A549 treated with CpdA at 1 μM for 4 hours (cell line): ENCODE measurements around the gene FRMD8. TPM values are rescaled to one million over a fixed set of nuclear protein-coding genes. Genes with fewer than 3 reads are reported as not detected.

Source experiments
- total RNA-seq: library from RNA; stranded (reverse); fragments of 200-300 nt; extraction: Qiagen RNA extraction; gene quantifications from 5 replicates; pipeline ENCODE4 v1.2.3, GENCODE V29; 2022; ENCODE audit warnings: low read depth

FRMD8 gene
- total RNA-seq: 42.3 to 55.3 TPM (median 49.6 TPM) in 5 replicates

GRCh38 chr11:65386307-65387140 lies at the start of gene FRMD8:
FRMD8 (plus strand) TSS chr11:65386637; CDS start chr11:65387037, 400 bp downstream.

GRCh38 chr11:65354265-65355012 lies 32.0 kb upstream of the FRMD8 start, which contains the start of gene TIGD3:
TIGD3 (plus strand) TSS chr11:65354751; CDS start chr11:65355809, 1,058 bp downstream.

GRCh38 chr11:65382033-65382803 lies 4.2 kb upstream of the FRMD8 start, which contains the start of gene SLC25A45:
SLC25A45 (minus strand) TSS chr11:65382646; CDS start chr11:65381951, 695 bp downstream.

DNA sequence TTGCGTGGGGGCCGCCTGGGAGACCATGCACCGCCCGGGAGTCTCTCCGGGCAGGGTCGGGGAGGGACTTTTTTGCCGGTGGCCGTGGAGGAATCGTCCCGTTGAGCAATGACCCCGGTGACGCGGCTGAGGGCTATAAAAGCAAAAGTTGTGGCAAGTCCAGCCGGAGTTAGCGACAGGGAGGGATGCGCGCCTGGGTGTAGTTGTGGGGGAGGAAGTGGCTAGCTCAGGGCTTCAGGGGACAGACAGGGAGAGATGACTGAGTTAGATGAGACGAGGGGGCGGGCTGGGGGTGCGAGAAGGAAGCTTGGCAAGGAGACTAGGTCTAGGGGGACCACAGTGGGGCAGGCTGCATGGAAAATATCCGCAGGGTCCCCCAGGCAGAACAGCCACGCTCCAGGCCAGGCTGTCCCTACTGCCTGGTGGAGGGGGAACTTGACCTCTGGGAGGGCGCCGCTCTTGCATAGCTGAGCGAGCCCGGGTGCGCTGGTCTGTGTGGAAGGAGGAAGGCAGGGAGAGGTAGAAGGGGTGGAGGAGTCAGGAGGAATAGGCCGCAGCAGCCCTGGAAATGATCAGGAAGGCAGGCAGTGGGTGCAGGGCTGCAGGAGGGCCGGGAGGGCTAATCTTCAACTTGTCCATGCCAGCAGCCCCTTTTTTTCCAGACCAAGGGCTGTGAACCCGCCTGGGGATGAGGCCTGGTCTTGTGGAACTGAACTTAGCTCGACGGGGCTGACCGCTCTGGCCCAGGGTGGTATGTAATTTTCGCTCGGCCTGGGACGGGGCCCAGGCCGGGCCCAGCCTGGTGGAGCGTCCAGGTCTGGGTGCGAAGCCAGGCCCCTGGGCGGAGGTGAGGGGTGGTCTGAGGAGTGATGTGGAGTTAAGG lies 36.4 kb downstream of the FRMD8 start, which contains the start of gene NEAT1:
TSS of gene NEAT1 (plus strand) at position 166 of the 883 bp plus-strand sequence.

Other genes starting within 250 kb of the FRMD8 start
- not detected in 5 replicates for gene SPDYC, start 216.4 kb upstream of the FRMD8 start, total RNA-seq
- 97.3 to 113 TPM (median 101 TPM) in 5 replicates for gene CAPN1, start 204.7 kb upstream of the FRMD8 start, total RNA-seq
- 13.5 to 16.6 TPM (median 15.0 TPM) in 5 replicates for gene POLA2, start 124.7 kb upstream of the FRMD8 start, total RNA-seq
- 13.5 to 17.6 TPM (median 14.3 TPM) in 5 replicates for gene CDC42EP2, start 71.8 kb upstream of the FRMD8 start, total RNA-seq
- 38.8 to 43.9 TPM (median 41.9 TPM) in 5 replicates for gene DPF2, start 52.8 kb upstream of the FRMD8 start, total RNA-seq
- gene TIGD3, start 31.9 kb upstream of the FRMD8 start, total RNA-seq: 0.72 to 1.1 TPM (median 0.91 TPM) in 5 replicates
- 9.9 to 13.7 TPM (median 10.5 TPM) in 5 replicates for gene SLC25A45, start 4.0 kb upstream of the FRMD8 start, total RNA-seq
- 153 to 258 TPM (median 188 TPM) in 5 replicates for gene NEAT1, start 36.2 kb downstream of the FRMD8 start, total RNA-seq
- 39.4 to 90.9 TPM (median 58.6 TPM) in 5 replicates for gene MALAT1, start 112.4 kb downstream of the FRMD8 start, total RNA-seq
- gene SCYL1, start 138.4 kb downstream of the FRMD8 start, total RNA-seq: 49.8 to 64.2 TPM (median 61.8 TPM) in 5 replicates
- 98.2 to 144 TPM (median 118 TPM) in 5 replicates for gene LTBP3, start 171.7 kb downstream of the FRMD8 start, total RNA-seq
- gene ZNRD2, start 183.8 kb downstream of the FRMD8 start, total RNA-seq: 70.0 to 81.9 TPM (median 77.0 TPM) in 5 replicates
- 25.5 to 56.2 TPM (median 53.5 TPM) in 5 replicates for gene FAM89B, start 185.9 kb downstream of the FRMD8 start, total RNA-seq
- 30.8 to 48.3 TPM (median 46.0 TPM) in 5 replicates for gene EHBP1L1, start 189.4 kb downstream of the FRMD8 start, total RNA-seq
- gene KCNK7, start 209.2 kb downstream of the FRMD8 start, total RNA-seq: 0.45 to 1.1 TPM (median 0.59 TPM) in 5 replicates
- 36.8 to 60.0 TPM (median 53.5 TPM) in 5 replicates for gene MAP3K11, start 227.6 kb downstream of the FRMD8 start, total RNA-seq
- gene PCNX3, start 229.1 kb downstream of the FRMD8 start, total RNA-seq: 28.5 to 41.2 TPM (median 36.9 TPM) in 5 replicates